ENCODE results near the gene C6orf132.
"Not testable (repeated sequence)": the region's sequence is repeated elsewhere in the genome, so short reads cannot be mapped to it uniquely, and the experiment has no call there.

C6orf132 gene

GRCh38 chr6:42156638-42157037 lies 14.2 kb upstream of the C6orf132 start:
- ChIA-PET CTCF (no interaction called here), POLR2A (ENCODE audit: low non-redundant PET) (no interaction called here)
- no peak for DNase-seq (ENCODE audit: low spot score)
- H3K27ac ChIP-seq = no peak overlapping the region
- TF ChIP-seq CTCF (conservative IDR thresholded peaks at IDR 0.05; ENCODE audit: low read depth) = no peak

DNA sequence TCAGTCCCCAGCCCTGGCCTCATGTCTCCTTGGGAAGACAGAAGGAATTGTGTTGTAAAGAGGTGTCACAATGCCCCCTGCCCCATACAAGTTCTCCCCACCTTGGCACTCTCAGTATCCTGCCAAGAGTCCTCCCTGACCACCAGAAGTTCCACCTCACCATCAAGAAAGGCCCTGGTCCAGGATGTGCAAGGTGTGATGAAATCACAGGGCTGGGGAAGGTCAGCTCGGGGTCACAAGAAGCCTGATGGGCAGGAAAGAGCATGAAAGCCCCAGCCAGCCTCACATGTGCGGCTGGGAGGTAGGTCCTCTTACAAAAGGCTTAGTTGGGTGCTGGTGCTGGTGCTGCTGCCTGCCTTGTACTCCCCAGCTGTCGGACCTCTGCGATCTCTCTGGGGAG lies 12.9 kb upstream of the C6orf132 start:
- DNase-seq (ENCODE audit: low spot score) = no peak
- no peak overlapping the region for H3K27ac ChIP-seq
- TF ChIP-seq CTCF (conservative IDR thresholded peaks at IDR 0.05; ENCODE audit: low read depth) = no peak
- CTCF ChIA-PET = interaction anchor here (0.6 kb wide), 1 partner anchor 18 kb away, joined by 3 read pairs; no protein-coding TSS in a partner anchor
- POLR2A ChIA-PET (ENCODE audit: low non-redundant PET) = interaction anchor here (0.5 kb wide), 1 partner anchor 9 kb away, joined by 5 read pairs; no protein-coding TSS in a partner anchor

DNA sequence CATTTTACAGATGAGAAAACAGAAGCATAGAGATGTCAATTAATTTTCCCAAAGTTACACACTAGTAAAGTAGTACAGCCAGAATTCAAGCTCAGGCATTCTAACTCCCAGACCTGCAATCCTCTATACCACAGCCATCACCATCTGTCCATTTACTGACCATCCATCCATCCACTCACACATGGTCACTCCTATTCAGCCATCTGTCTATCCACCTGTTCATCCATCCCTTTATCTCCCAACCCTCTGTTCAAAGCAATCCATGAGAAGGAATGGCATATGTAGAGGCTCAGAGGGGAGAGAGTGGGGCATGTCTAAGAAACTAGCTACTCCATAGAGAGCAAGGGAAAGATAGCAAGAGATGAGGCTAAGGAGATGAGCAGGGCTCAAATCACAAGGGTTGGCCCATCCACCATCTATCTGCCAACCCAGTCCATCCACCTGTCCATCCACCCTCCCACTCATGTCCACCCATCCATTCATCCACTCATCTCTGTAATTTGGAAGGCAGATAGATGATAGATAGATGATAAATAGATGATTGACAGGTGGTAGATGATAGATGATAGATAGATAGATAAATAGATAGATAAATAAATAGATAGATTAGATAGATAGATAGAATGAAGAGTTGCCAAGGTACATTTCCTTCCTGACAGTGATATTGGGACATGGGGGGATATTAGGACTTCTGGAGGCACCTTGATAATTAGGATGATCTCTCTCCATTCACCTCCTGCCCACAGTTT lies 12.2 kb upstream of the C6orf132 start:
- CTCF ChIA-PET = no interaction called here
- DNase-seq (ENCODE audit: low spot score) = no peak
- POLR2A ChIA-PET (ENCODE audit: low non-redundant PET) = no interaction called here
- no peak for TF ChIP-seq CTCF (conservative IDR thresholded peaks at IDR 0.05; ENCODE audit: low read depth)
- no peak overlapping the region for H3K27ac ChIP-seq

- TF ChIP-seq CTCF (conservative IDR thresholded peaks at IDR 0.05; ENCODE audit: low read depth) = no peak
- POLR2A ChIA-PET (ENCODE audit: low non-redundant PET) = no interaction called here
- H3K27ac ChIP-seq = no peak overlapping the region
- DNase-seq (ENCODE audit: low spot score) = no peak
- CTCF ChIA-PET = no interaction called here
These were observed 11.5 kb upstream of the C6orf132 start for GRCh38 chr6:42153921-42154320.

DNA sequence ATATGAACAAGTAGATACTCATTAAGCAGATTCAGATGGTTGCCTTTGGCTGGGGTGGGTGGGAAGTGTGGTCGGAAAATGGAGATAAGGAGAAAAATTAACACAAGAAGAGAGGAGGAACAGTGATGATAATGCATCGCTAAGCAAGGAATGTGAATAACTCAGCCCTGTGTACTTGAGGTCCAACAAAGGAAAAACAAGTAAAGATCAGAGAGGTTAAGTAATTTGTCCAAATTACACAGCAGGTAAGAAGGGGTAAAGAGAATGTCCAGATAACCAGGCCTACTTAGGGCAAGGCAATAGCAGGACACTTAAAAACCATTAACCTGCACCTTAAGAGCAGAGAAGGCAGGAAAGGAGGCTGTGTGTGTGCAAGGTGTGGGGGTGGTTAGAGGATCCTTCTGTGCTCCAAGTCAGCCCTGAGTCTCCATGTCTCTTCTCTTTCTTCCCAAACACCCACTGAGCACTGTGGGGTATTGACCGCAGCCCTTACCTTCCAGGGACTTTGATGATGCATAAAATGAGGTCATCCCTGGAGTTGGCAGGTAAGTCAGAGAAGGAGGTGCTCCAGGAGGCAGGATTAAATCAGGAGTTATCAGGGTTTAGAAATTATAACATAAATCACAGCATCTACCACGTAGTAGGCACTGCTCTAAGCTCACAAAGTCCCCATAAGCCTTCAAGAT lies 10.3 kb upstream of the C6orf132 start:
- POLR2A ChIA-PET (ENCODE audit: low non-redundant PET); DNase-seq (ENCODE audit: low spot score); H3K27ac ChIP-seq: not testable (repeated sequence)
- CTCF ChIA-PET = interaction anchor here (0.8 kb wide), 1 partner anchor 14 kb away, joined by 5 read pairs; no protein-coding TSS in a partner anchor

DNA sequence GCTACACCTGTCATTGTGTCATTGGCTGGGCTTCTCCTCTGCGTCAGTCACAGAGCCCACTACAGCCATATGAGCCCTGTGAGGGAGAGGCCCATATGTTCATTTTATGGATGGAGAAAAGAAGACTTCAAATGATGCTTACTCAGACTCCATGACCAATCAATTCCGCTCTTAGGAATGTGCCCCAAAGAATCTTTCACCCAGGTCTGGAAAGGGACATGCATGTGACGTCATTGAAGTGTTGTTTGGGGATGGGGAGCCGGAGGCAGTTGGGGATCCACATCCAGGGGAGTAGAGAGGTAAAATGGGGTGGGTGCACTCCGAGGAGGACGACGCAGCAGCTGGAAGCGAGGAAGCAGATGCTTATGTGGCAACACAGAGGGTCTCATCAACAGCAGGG lies 9.6 kb upstream of the C6orf132 start:
- no peak for DNase-seq (ENCODE audit: low spot score)
- H3K27ac ChIP-seq = no peak overlapping the region
- TF ChIP-seq CTCF (conservative IDR thresholded peaks at IDR 0.05; ENCODE audit: low read depth) = no peak
- CTCF ChIA-PET = interaction anchor here (0.6 to 0.8 kb wide), 2 partner anchors 15 to 22 kb away, joined by 3 to 5 read pairs; no protein-coding TSS in a partner anchor
- POLR2A ChIA-PET (ENCODE audit: low non-redundant PET) = no interaction called here

DNA sequence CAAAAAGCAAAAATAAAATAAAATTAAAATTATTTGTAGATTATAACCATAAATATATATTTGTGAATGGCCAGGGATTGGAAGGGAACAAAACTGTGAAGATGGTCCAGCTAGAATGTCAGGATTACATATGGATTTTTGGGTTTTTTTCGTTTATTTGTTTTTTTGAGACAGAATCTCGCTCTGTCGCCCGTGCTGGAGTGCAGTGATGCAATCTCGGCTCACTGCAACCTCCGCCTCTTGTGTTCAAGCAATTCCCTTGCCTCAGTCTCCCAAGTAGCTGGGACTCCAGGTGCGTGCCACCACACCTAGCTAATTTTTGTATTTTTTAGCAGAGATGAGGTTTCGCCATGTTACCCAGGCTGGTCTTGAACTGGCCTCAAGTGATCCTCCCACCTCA lies 7.8 kb upstream of the C6orf132 start:
- no peak for DNase-seq (ENCODE audit: low spot score)
- no peak for TF ChIP-seq CTCF (conservative IDR thresholded peaks at IDR 0.05; ENCODE audit: low read depth)
- POLR2A ChIA-PET (ENCODE audit: low non-redundant PET) = no interaction called here
- CTCF ChIA-PET = interaction anchor here (0.6 kb wide), 1 partner anchor 80 kb away, joined by 3 read pairs; no protein-coding TSS in a partner anchor
- H3K27ac ChIP-seq = no peak overlapping the region

Data from RWPE1 (cell line).